ENCODE data around the gene KCND3. TPM values are rescaled to one million over a fixed set of nuclear protein-coding genes. Genes with fewer than 3 reads are reported as not detected.

Gene KCND3
- polyA plus RNA-seq, 1 donor (not counting 4 experiments of a cell fraction or from before 2014, with no cell fraction given), result 0.21 TPM

DNA sequence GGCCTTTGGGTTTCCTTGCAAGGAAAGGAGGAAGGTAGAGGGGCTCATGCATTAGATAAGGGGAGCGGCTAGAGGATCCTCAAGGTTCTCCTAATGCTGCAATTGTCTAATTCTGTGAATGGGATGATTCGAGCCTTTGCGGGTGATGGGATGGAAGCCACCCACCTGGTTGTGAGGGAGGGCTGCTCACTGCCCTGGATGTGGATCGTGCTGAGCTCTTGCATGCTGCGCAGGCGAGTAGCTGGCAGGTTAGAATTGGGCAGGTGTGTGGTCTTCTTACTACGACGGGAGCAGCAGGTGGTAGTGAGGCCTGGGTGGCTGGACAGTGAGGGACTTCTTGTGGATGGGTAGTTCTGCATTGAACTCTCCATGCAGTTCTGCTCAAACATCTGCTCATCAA is 212.6 kb downstream of the KCND3 start:
- no peak overlapping the region for H2AFZ ChIP-seq (ENCODE audit: control insufficient read depth, low read length)
- H3K27me3 ChIP-seq (ENCODE audit: control insufficient read depth, extremely low read depth, insufficient read depth, low read length), result no peaks in the 10 kb centered on the region
- FAIRE-seq (no peak), DNase-seq (ENCODE audit: low read depth, low spot score) (no peak)
- no peaks in the 10 kb centered on the region for H3K9me1 ChIP-seq (ENCODE audit: control insufficient read depth, extremely low read depth, insufficient read depth, low read length)
- H3K4me3 ChIP-seq (ENCODE audit: control insufficient read depth in 2 of 3, extremely low read depth in 1 of 3, insufficient read depth in 2 of 3, low read depth in 1 of 3, low read length in 3 of 3), result no peak overlapping the region
- H3K36me3 ChIP-seq (ENCODE audit: control insufficient read depth in 2 of 2, extremely low read depth in 1 of 2, insufficient read depth in 2 of 2, low read length in 2 of 2), result no peaks in the 10 kb centered on the region
- H3K9ac ChIP-seq (ENCODE audit: control insufficient read depth, extremely low read depth, insufficient read depth, low read length), result no peak overlapping the region
- H3K27ac ChIP-seq (ENCODE audit: control insufficient read depth, insufficient read depth, low read length), result no peak overlapping the region
- dilution Hi-C loops (cut with MboI; ENCODE audit: extremely low pct_ligation_motif_present, low sequenced_read_pairs), result no loop called here
- no peak overlapping the region for H3K4me2 ChIP-seq (ENCODE audit: control insufficient read depth, extremely low read depth, insufficient read depth, low read depth, low read length)
- no peaks in the 10 kb centered on the region for H4K20me1 ChIP-seq (ENCODE audit: control insufficient read depth, extremely low read depth, insufficient read depth, low read length)
- no peak for TF ChIP-seq EZH2 (IDR thresholded peaks at IDR 0.05; ENCODE audit: low read length)
- TF ChIP-seq, protein P1, sequence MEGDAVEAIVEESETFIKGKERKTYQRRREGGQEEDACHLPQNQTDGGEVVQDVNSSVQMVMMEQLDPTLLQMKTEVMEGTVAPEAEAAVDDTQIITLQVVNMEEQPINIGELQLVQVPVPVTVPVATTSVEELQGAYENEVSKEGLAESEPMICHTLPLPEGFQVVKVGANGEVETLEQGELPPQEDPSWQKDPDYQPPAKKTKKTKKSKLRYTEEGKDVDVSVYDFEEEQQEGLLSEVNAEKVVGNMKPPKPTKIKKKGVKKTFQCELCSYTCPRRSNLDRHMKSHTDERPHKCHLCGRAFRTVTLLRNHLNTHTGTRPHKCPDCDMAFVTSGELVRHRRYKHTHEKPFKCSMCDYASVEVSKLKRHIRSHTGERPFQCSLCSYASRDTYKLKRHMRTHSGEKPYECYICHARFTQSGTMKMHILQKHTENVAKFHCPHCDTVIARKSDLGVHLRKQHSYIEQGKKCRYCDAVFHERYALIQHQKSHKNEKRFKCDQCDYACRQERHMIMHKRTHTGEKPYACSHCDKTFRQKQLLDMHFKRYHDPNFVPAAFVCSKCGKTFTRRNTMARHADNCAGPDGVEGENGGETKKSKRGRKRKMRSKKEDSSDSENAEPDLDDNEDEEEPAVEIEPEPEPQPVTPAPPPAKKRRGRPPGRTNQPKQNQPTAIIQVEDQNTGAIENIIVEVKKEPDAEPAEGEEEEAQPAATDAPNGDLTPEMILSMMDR (optimal IDR thresholded peaks at IDR 0.05 in 1 of 3, IDR thresholded peaks at IDR 0.05 in 1 of 3, conservative IDR thresholded peaks at IDR 0.05 in 1 of 3; ENCODE audit: extremely low read depth in 1 of 3, insufficient read depth in 2 of 3, low read length in 3 of 3), result no peak
- H3K4me1 ChIP-seq (ENCODE audit: control insufficient read depth, extremely low read depth, insufficient read depth, low read length), result no peaks in the 10 kb centered on the region
- no peaks in the 10 kb centered on the region for H3K79me2 ChIP-seq (ENCODE audit: control insufficient read depth, insufficient read depth, low read length)
- H3K9me3 ChIP-seq (ENCODE audit: control insufficient read depth, low read depth, low read length), result no peaks in the 10 kb centered on the region

DNA sequence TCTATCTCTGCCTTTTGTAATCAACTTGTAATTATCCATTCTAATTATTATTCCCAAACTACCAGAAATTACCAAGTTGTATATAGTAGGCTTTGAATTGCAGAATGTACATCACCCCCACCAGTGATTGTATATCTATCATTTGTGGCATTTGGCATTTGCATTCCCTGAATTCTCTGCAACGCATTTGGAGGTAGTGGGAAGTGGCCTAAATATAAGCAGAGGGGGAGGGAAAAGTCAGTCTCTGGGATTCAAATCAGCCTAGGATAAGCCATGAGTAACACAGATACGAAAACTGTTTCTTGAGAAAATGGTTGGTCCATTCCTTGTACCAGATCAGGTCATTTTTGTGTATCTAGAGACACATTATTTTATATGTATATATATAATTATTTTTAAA is 213.1 kb downstream of the KCND3 start:
- Histone ChIP-seq H3K9me3 (ENCODE audit: control insufficient read depth, low read depth, low read length) (no peaks in the 10 kb centered on the region), H3K9me1 (ENCODE audit: control insufficient read depth, extremely low read depth, insufficient read depth, low read length) (no peaks in the 10 kb centered on the region), H3K27me3 (ENCODE audit: control insufficient read depth, extremely low read depth, insufficient read depth, low read length) (no peaks in the 10 kb centered on the region), H2AFZ (ENCODE audit: control insufficient read depth, low read length) (no peak overlapping the region), H3K9ac (ENCODE audit: control insufficient read depth, extremely low read depth, insufficient read depth, low read length) (no peak overlapping the region), H3K79me2 (ENCODE audit: control insufficient read depth, insufficient read depth, low read length) (no peaks in the 10 kb centered on the region), H3K27ac (ENCODE audit: control insufficient read depth, insufficient read depth, low read length) (no peak overlapping the region), H3K36me3 (ENCODE audit: control insufficient read depth in 2 of 2, extremely low read depth in 1 of 2, insufficient read depth in 2 of 2, low read length in 2 of 2) (no peaks in the 10 kb centered on the region), H3K4me1 (ENCODE audit: control insufficient read depth, extremely low read depth, insufficient read depth, low read length) (no peaks in the 10 kb centered on the region), H3K4me2 (ENCODE audit: control insufficient read depth, extremely low read depth, insufficient read depth, low read depth, low read length) (no peak overlapping the region), H4K20me1 (ENCODE audit: control insufficient read depth, extremely low read depth, insufficient read depth, low read length) (no peaks in the 10 kb centered on the region), H3K4me3 (ENCODE audit: control insufficient read depth in 2 of 3, extremely low read depth in 1 of 3, insufficient read depth in 2 of 3, low read depth in 1 of 3, low read length in 3 of 3) (no peak overlapping the region)
- dilution Hi-C loops (cut with MboI; ENCODE audit: extremely low pct_ligation_motif_present, low sequenced_read_pairs), result no loop called here
- DNase-seq (ENCODE audit: low read depth, low spot score) (no peak), FAIRE-seq (no peak)
- TF ChIP-seq EZH2 (IDR thresholded peaks at IDR 0.05; ENCODE audit: low read length), result no peak
- TF ChIP-seq, protein P1 (optimal IDR thresholded peaks at IDR 0.05 in 1 of 3, IDR thresholded peaks at IDR 0.05 in 1 of 3, conservative IDR thresholded peaks at IDR 0.05 in 1 of 3; ENCODE audit: extremely low read depth in 1 of 3, insufficient read depth in 2 of 3, low read length in 3 of 3), result no peak

All from keratinocyte (primary cell).